ENCODE data around the gene XRRA1. TPM values are rescaled to one million over a fixed set of nuclear protein-coding genes. Genes with fewer than 3 reads are reported as not detected.

Gene XRRA1
- total RNA-seq, 1 donor from 2014 or later, result 10.0 TPM

DNA sequence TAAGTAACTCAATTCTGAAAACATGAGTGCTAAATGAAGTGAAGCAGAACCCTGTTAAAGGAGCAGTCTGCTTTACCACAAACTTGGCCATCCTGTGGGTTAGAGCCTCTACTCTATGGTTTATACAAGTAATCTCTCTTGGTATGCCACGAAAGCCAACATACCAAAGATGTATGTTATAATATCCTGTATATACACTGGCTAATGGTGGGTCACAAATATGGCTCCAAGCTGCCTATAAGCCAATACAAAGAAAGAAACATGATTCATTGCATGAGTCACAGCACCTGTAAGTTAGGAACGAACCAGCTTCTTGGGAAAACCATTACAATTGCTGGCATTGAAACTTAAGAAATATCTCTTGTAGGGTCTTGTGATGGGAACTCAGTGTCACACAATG lies 16.1 kb downstream of the XRRA1 start:
- DNase-seq, result no peak
- Histone ChIP-seq H3K4me3 (no peak overlapping the region), H3K27me3 (ENCODE audit: low read depth) (no peaks in the 10 kb centered on the region), H3K4me1 (no peaks in the 10 kb centered on the region), H3K27ac (no peak overlapping the region), H3K9me3 (no peaks in the 10 kb centered on the region), H3K36me3 (peaks cover 52% of the 10 kb centered on the region)
- intact Hi-C loops (cut with DNase I), result no loop called here
- no peak for ATAC-seq
- TF ChIP-seq, protein P1, sequence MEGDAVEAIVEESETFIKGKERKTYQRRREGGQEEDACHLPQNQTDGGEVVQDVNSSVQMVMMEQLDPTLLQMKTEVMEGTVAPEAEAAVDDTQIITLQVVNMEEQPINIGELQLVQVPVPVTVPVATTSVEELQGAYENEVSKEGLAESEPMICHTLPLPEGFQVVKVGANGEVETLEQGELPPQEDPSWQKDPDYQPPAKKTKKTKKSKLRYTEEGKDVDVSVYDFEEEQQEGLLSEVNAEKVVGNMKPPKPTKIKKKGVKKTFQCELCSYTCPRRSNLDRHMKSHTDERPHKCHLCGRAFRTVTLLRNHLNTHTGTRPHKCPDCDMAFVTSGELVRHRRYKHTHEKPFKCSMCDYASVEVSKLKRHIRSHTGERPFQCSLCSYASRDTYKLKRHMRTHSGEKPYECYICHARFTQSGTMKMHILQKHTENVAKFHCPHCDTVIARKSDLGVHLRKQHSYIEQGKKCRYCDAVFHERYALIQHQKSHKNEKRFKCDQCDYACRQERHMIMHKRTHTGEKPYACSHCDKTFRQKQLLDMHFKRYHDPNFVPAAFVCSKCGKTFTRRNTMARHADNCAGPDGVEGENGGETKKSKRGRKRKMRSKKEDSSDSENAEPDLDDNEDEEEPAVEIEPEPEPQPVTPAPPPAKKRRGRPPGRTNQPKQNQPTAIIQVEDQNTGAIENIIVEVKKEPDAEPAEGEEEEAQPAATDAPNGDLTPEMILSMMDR (IDR thresholded peaks at IDR 0.05), result no peak

DNA sequence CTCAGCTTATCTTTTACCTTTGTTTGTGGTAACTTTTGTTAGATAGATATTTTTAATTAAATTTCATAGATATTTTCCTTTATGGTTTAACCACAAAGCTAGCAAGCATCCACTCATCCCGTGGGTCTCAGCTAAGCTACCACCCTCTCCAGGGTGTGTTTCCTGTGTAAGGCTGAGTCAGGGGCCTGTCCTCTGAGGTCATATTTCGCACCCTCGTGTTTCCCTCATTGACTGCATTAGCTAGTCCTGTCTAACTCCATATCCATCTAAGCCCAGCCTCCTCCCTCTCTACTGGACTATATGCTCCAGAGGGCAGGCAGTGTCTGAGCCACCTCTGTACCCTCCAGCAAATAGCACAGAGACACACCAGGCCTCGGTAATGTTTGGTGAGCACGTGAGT lies 16.7 kb downstream of the XRRA1 start:
- no peak overlapping the region for H3K27ac ChIP-seq
- H3K9me3 ChIP-seq, result no peaks in the 10 kb centered on the region
- TF ChIP-seq, protein P1 (IDR thresholded peaks at IDR 0.05), result no peak
- ATAC-seq (no peak), DNase-seq (no peak)
- H3K4me1 ChIP-seq, result no peaks in the 10 kb centered on the region
- peaks cover 52% of the 10 kb centered on the region for H3K36me3 ChIP-seq
- intact Hi-C loops (cut with DNase I), result no loop called here
- no peak overlapping the region for H3K4me3 ChIP-seq
- no peaks in the 10 kb centered on the region for H3K27me3 ChIP-seq (ENCODE audit: low read depth)

DNA sequence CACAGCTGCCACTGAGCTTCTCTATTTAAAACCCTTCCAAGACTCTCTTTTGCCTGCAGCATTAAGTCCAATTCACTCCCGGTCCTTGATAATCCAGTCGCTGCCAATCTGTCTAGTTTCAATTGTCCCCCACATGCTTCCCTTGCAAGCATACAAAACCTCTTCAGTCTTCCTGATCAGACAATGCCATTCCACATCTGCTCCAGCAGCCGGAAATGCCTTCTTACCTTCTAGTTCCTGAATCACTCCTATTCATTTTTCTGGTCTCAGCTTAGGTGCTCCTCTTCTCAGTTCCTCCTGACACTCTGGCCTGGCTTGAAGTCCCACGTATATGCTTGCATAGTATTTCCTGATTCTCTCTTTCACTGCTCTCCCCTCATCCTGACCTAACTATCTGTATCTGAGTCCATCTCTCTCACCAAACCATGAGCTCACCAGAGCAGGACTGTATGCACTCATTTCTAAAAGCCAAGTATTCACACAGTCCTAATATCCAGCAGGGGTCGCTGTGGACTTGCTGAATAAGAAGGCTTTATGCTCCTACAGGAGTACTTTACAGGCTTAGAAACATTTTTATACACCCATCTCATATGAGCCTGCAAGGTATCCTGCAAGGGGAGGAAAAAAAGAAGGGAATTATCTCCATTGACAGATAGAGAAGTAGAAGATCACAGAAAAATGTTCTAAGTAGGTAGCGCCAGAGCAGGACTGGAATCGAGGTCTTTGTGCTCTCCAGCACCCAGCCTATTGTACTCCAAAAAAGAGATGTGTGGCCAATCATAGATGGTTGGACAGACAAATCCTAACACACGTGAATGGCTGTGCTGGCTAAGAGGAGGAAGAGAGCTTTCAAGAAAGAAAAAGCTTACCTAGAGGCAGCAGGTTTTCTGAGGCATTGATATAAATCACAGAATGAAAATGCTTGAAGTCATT lies 19.2 kb downstream of the XRRA1 start:
- H3K36me3 ChIP-seq, result peaks cover 30% of the 10 kb centered on the region
- intact Hi-C loops (cut with DNase I), result no loop called here
- TF ChIP-seq, protein P1 (IDR thresholded peaks at IDR 0.05), result peak; percentile 86
- ATAC-seq (peak; percentile 87 to 91), DNase-seq (peak; percentile 53)
- no peaks in the 10 kb centered on the region for H3K4me1 ChIP-seq
- H3K4me3 ChIP-seq, result no peak overlapping the region
- H3K9me3 ChIP-seq, result no peaks in the 10 kb centered on the region
- no peak overlapping the region for H3K27ac ChIP-seq
- no peaks in the 10 kb centered on the region for H3K27me3 ChIP-seq (ENCODE audit: low read depth)

DNA sequence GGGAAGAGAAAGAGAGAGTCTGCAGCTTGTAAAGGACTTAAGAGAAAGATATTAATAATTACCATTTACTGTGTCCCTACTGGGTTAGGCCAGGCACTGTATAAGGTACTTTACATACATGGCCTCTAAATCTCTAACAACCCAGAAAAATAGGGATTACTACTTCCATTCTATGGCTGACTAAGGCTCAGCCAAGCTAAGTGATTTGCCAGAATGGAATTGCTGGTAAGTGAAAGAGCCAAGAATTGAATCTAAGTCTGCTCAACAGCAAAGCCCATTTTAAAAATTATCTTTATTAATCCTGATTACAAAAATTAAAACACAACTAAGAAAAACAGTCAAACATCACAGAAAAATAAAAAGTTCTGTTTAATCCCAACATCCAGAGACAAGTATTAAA lies 21.4 kb downstream of the XRRA1 start:
- H3K36me3 ChIP-seq, result peaks cover 10% of the 10 kb centered on the region
- TF ChIP-seq, protein P1 (IDR thresholded peaks at IDR 0.05), result no peak
- no peak overlapping the region for H3K4me3 ChIP-seq
- ATAC-seq, result no peak
- H3K9me3 ChIP-seq, result no peaks in the 10 kb centered on the region
- H3K27me3 ChIP-seq (ENCODE audit: low read depth), result no peaks in the 10 kb centered on the region
- intact Hi-C loops (cut with DNase I), result no loop called here
- no peak overlapping the region for H3K27ac ChIP-seq
- no peaks in the 10 kb centered on the region for H3K4me1 ChIP-seq
- DNase-seq, result no peak

DNA sequence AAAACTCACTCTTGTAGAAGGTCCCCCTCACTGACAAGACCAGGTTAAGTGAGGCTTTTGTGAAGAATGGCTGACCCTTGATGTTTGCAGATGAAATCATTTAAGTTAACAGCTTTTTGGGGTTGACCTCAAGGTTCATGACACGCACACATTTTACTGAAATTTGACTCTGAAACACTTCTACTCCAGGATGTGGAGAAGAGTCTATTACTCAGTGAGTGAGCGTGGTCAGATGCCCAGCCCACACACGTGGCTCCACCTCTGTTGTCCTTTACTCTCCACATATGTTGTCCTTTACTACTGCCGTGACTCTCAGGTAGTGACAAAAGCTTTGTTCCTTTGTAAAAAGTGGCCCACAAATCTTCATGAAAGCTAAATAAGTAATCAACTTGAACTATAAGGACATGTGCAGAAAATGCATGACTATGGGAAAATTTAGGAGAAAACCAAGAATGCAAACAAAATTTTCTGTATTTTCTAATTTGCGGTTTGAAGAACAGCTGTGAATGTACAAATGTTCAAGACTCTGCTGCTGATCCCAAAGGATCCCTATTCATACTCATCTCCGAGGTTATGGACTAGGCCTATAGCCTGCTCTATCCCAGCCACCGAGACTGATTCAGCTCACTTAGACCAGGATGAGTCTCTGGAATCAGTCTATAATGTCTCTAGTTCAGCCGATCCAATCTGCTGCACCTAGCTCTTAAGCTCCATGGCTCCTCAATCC lies 22.4 kb downstream of the XRRA1 start:
- Histone ChIP-seq H3K27me3 (ENCODE audit: low read depth) (no peaks in the 10 kb centered on the region), H3K27ac (no peak overlapping the region), H3K9me3 (no peaks in the 10 kb centered on the region), H3K36me3 (peaks cover 6% of the 10 kb centered on the region), H3K4me1 (no peaks in the 10 kb centered on the region), H3K4me3 (no peak overlapping the region)
- intact Hi-C loops (cut with DNase I), result no loop called here
- DNase-seq (no peak), ATAC-seq (no peak)
- TF ChIP-seq, protein P1 (IDR thresholded peaks at IDR 0.05), result no peak

Data from lower lobe of right lung (tissue), 2 donors.